ENCODE data around the gene WDSUB1.

The WDSUB1 gene

GRCh38 chr2:159200498-159200897, 86.0 kb downstream of the WDSUB1 start:
- peak; percentile 25 for DNase-seq (ENCODE audit: extremely low read depth, low read depth)

GRCh38 chr2:159199761-159200465, 86.6 kb downstream of the WDSUB1 start:
- no peak for DNase-seq (ENCODE audit: extremely low read depth, low read depth)
- TF ChIP-seq CTCF (IDR thresholded peaks at IDR 0.05; ENCODE audit: low read depth, low read length) = no peak

More at GRCh38 chr2:159200498-159200897, 86.0 kb downstream of the WDSUB1 start:
- TF ChIP-seq CTCF (IDR thresholded peaks at IDR 0.05; ENCODE audit: low read depth, low read length) = no peak

- DNase-seq (ENCODE audit: extremely low read depth, low read depth) = no peak
- no peak for TF ChIP-seq CTCF (IDR thresholded peaks at IDR 0.05; ENCODE audit: low read depth, low read length)
Measured at GRCh38 chr2:159199236-159199635, 87.3 kb downstream of the WDSUB1 start.

GRCh38 chr2:159196393-159196925, 90.0 kb downstream of the WDSUB1 start:
- DNase-seq (ENCODE audit: extremely low read depth, low read depth) = no peak
- no peak for TF ChIP-seq CTCF (IDR thresholded peaks at IDR 0.05; ENCODE audit: low read depth, low read length)

GRCh38 chr2:159195697-159196096, 90.8 kb downstream of the WDSUB1 start:
- TF ChIP-seq CTCF (IDR thresholded peaks at IDR 0.05; ENCODE audit: low read depth, low read length) = no peak
- no peak for DNase-seq (ENCODE audit: extremely low read depth, low read depth)

- no peak for DNase-seq (ENCODE audit: extremely low read depth, low read depth)
- no peak for TF ChIP-seq CTCF (IDR thresholded peaks at IDR 0.05; ENCODE audit: low read depth, low read length)
Measured at GRCh38 chr2:159194241-159194640, 92.3 kb downstream of the WDSUB1 start.

- TF ChIP-seq CTCF (IDR thresholded peaks at IDR 0.05; ENCODE audit: low read depth, low read length) = no peak
- DNase-seq (ENCODE audit: extremely low read depth, low read depth) = no peak
Measured at GRCh38 chr2:159193791-159194190, 92.7 kb downstream of the WDSUB1 start.
